GM23338 (cell line): ENCODE data around the gene SESN1. TPM values are rescaled to one million over a fixed set of nuclear protein-coding genes. Genes with fewer than 3 reads are reported as not detected.

Experiments used
- CREB1 ChIP-seq: fragments of 250-450 bp; sonication (Bioruptor Pico); IDR thresholded peaks from 2 replicates; pipeline ENCODE4 v1.5.0; 2020; ENCODE audit warnings: low read depth, mild to moderate bottlenecking, moderate library complexity
- CTCF ChIP-seq, 2 experiments: fragments of 200-600 bp in 1 of 2; sonication (generic) in 1 of 2; conservative IDR thresholded peaks; 2 replicates each; pipeline versions ENCODE4 v1.5.1 to v1.6.1; 2016 to 2017; ENCODE audit warnings: antibody characterized with exemption in 2 of 2, low read depth in 2 of 2, mild to moderate bottlenecking in 2 of 2, moderate library complexity in 1 of 2
- EZH2 ChIP-seq: fragments of 200-600 bp; sonication (generic); IDR thresholded peaks from one replicate; pipeline ENCODE4 v1.8.0; 2017; ENCODE audit warnings: antibody characterized with exemption, mild to moderate bottlenecking, low read depth; ENCODE audit not compliant: unreplicated experiment
- EZH2phosphoT487 ChIP-seq: fragments of 200-600 bp; sonication (generic); IDR thresholded peaks from one replicate; pipeline ENCODE4 v1.8.1; 2018; ENCODE audit warnings: antibody characterized with exemption; ENCODE audit not compliant: unreplicated experiment
- POLR2AphosphoS5 ChIP-seq: IDR thresholded peaks from 2 replicates; pipeline ENCODE4 v1.6.1; 2016; ENCODE audit warnings: antibody characterized with exemption, low read depth
- ZNF331 ChIP-seq: fragments of 250-450 bp; sonication (Bioruptor Pico); IDR thresholded peaks from 2 replicates; pipeline ENCODE4 v1.5.0; 2020; ENCODE audit warnings: low read depth, mild to moderate bottlenecking, moderate library complexity
- ZNF462 ChIP-seq: fragments of 250-450 bp; sonication (Bioruptor Pico); IDR thresholded peaks from 2 replicates; pipeline ENCODE4 v1.5.0; 2020; ENCODE audit warnings: mild to moderate bottlenecking, moderate library complexity
- polyA plus RNA-seq: library from polyadenylated mRNA; unstranded; fragments of >200 nt; fragmentation: Nextera tagmentation; extraction: Ambion mirVana; gene quantifications from 2 replicates; pipeline ENCODE4 v1.2.1, GENCODE V29; 2016
- total RNA-seq: library from RNA; depleted of rRNA; stranded (reverse); fragments of >200 nt; shearing (Covaris generic); gene quantifications from 2 replicates; pipeline ENCODE4 v1.2.3, GENCODE V29; 2014
- TF ChIP-seq, protein P1 (sequence below): IDR thresholded peaks from 2 replicates; pipeline ENCODE4 v1.6.1; 2016; ENCODE audit warnings: antibody characterized with exemption

Gene SESN1
- total and polyA plus RNA-seq, 2 experiments from 2014 or later: 26.2 to 36.4 TPM

DNA sequence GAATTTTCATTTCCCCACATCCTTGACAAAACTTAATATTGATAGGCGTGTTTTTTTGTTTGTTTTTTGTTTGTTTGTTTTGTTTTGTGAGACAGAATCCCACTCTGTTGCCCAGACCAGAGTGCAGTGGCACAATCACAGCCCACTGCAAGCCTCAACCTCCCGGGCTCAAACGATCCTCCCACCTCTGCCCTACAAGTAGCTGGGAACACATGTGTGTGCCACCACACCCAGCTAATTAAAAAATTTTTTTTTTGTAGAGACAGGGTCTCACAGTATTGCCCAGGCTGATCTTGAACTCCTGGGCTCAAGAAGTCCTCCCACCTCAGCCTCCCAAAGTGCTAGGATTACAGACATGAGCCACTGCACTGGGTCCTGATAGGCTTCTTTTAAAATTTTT is 9.9 kb upstream of the SESN1 start (continued):
- TF ChIP-seq ZNF462 (CRISPR knock-in tag): no peak
- TF ChIP-seq, protein P1, sequence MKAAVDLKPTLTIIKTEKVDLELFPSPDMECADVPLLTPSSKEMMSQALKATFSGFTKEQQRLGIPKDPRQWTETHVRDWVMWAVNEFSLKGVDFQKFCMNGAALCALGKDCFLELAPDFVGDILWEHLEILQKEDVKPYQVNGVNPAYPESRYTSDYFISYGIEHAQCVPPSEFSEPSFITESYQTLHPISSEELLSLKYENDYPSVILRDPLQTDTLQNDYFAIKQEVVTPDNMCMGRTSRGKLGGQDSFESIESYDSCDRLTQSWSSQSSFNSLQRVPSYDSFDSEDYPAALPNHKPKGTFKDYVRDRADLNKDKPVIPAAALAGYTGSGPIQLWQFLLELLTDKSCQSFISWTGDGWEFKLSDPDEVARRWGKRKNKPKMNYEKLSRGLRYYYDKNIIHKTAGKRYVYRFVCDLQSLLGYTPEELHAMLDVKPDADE: no peak
- TF ChIP-seq POLR2AphosphoS5: no peak
- no peak for TF ChIP-seq ZNF331
- no peak for TF ChIP-seq CTCF (conservative IDR thresholded peaks at IDR 0.05; ENCODE audit: low read depth in 2 of 2)
- no peak for TF ChIP-seq CREB1
- TF ChIP-seq EZH2: no peak
- no peak for TF ChIP-seq EZH2phosphoT487
